Erythroblast (primary cell): ENCODE measurements around the gene DNAJA4.

Experiments
- DNase-seq, 2 experiments: peaks; one replicate each; lab custom pipeline; 2025; lab: John Stamatoyannopoulos, UW
- GATA1 ChIP-seq: IDR thresholded peaks from 2 replicates; pipeline ENCODE4 v1.6.1; 2011; ENCODE audit warnings: low read depth, mild to moderate bottlenecking, control low read depth, low read length, moderate library complexity
- POLR2A ChIP-seq: IDR thresholded peaks from 2 replicates; pipeline ENCODE4 v1.6.1; 2011; ENCODE audit warnings: mild to moderate bottlenecking, low read length

The DNAJA4 gene

DNA sequence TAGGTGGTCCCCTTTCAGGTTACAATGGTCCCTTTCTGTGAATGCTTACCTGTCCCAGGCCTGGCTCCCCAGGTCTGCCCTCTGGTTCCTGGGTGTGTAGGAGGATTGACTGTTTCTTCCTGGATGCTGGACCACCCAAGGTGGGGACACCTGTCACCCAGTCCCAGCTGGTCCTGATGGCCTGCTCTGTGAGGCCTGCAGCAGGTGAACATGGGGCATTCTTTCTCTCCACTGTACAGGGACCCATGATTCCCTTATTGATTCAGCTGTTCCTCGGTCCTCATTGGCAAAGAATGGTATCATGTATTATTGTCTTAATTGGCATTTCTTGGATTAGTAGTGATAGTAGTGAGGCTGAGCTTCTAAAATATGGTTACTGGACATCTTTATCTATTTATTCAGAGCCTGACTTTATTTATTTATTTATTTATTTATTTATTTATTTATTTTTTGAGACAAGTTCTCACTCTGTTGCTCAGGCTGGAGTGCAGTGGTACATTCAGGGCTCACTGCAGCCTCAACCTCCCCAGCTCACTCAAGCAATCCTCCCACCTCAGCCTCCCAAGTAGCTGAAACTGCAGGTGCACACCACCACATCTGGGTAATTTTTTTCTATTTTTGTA, 8.8 kb upstream of the DNAJA4 start:
- TF ChIP-seq POLR2A, result no peak
- TF ChIP-seq GATA1, result no peak
- no peak for DNase-seq

DNA sequence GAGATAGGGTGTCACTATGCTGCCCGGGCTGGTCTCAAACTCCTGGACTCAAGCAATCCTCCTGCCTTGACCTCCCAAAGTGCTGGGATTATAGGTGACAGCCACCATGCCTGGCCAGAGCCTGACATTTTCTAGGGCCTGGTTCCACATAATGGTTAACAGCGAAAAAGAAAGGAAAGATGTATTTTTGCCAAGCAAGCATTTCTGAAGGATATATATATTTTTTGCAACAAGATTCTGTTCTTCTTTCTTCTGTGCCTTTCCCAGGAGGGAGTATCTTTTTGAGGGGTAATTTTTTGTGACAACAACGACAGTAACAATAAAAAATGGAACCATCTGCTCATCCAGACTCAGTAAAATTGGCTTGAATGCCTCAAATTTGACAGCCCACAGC, 8.3 kb upstream of the DNAJA4 start:
- DNase-seq, result no peak
- TF ChIP-seq GATA1 (no peak), POLR2A (no peak)

- no peak for TF ChIP-seq GATA1
- TF ChIP-seq POLR2A, result no peak
- DNase-seq, result no peak
These were observed 6.7 kb upstream of the DNAJA4 start for GRCh38 chr15:78257681-78258080.

DNA sequence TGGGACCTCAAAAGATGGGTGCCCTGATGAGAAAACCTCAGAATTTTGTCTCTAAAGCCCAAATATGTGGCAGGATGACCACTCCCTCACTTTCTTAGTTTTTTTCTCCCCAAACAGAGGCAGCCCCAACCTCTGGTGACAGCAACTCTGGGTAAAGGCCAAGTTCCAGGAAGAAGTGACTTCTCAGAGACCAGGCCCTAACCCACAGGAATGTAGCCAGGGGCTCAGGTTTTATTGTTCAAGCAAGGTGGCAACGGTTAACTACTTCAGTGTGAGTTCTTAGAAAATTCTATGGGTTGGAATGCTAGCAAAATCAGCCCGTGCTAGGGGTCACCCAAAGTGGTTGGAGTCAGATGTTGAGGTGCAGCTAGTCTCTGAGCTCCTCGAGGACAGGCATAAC, 5.1 kb upstream of the DNAJA4 start:
- TF ChIP-seq POLR2A, result no peak
- no peak for TF ChIP-seq GATA1
- DNase-seq, result no peak

GRCh38 chr15:78260489-78260888, 3.9 kb upstream of the DNAJA4 start:
- TF ChIP-seq GATA1 (no peak), POLR2A (no peak)

GRCh38 chr15:78261062-78261461, 3.3 kb upstream of the DNAJA4 start:
- no peak for DNase-seq
- TF ChIP-seq GATA1, result no peak
- TF ChIP-seq POLR2A, result no peak

More at GRCh38 chr15:78260489-78260888, 3.9 kb upstream of the DNAJA4 start:
- no peak for DNase-seq

GRCh38 chr15:78263351-78263781, 996 bp upstream of the DNAJA4 start:
- peak; percentile 83 to 93 for DNase-seq
- TF ChIP-seq GATA1, result no peak
- peak; percentile 85 for TF ChIP-seq POLR2A

- TF ChIP-seq POLR2A (peak; percentile 41), GATA1 (no peak)
- DNase-seq, result peak; percentile 70 to 74
These were observed 457 bp upstream of the DNAJA4 start for GRCh38 chr15:78263907-78264303.

GRCh38 chr15:78265137-78265460, 737 bp downstream of the DNAJA4 start:
- DNase-seq, result no peak
- TF ChIP-seq POLR2A (no peak), GATA1 (no peak)

- DNase-seq, result peak; percentile 31 to 50
- TF ChIP-seq POLR2A, result no peak
- TF ChIP-seq GATA1, result no peak
These were observed 1.4 kb downstream of the DNAJA4 start for GRCh38 chr15:78265752-78266224.

DNA sequence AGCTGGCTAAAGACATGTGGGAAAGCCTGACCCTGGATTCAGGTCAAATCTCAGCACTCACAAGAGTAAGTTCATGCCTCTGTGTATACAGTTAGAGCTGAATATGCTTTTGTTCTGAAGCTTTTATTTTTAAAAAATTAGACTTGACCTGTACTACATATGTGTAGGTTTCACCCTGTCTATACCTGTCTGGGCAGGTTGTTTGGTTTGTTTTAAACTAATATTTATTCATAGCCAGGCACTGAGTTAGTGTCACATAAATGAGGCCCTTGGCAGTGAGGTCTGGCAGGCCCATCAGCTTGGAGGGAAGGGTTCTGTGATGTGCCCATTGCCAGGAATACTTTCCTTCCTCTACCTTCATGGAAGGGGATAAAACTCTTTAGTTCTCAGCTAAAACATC, 1.9 kb downstream of the DNAJA4 start:
- TF ChIP-seq GATA1 (no peak), POLR2A (no peak)
- no peak for DNase-seq

- no peak for DNase-seq
- TF ChIP-seq POLR2A, result no peak
- TF ChIP-seq GATA1, result no peak
These were observed 2.4 kb downstream of the DNAJA4 start for GRCh38 chr15:78266806-78267205.

DNA sequence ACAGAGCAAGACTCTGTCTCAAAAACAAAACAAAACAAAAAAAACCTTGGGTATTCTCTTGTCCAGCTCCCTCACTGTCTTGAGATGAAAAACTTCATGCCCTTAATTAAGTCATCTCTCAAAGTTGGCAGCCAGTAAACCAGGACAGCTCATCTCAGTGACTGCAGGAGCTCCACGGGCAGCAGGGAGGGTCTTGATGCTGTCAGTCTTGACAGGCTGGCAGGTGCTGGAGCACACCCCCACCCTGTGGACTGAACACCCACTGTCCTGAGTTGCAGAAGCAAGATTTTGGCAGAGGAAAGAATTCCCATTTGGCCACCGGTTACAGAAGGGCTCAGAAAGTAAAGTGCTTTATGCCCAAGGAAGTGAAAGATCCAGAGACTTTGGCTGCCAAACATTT, 8.0 kb downstream of the DNAJA4 start:
- no peak for DNase-seq
- TF ChIP-seq POLR2A, result no peak
- TF ChIP-seq GATA1, result no peak

GRCh38 chr15:78272776-78273175, 8.4 kb downstream of the DNAJA4 start:
- TF ChIP-seq POLR2A, result no peak
- no peak for TF ChIP-seq GATA1
- DNase-seq, result peak in 1 of 2 experiments; percentile 16

GRCh38 chr15:78274994-78275393, 10.6 kb downstream of the DNAJA4 start:
- DNase-seq, result peak; percentile 20 to 23
- TF ChIP-seq POLR2A (no peak), GATA1 (no peak)
